Colonic mucosa (tissue), 4 donors: Measurements from ENCODE around the gene TUFT1. TPM values are rescaled to one million over a fixed set of nuclear protein-coding genes. Genes with fewer than 3 reads are reported as not detected.
"Not testable (repeated sequence)": the region's sequence is repeated elsewhere in the genome, so short reads cannot be mapped to it uniquely, and the experiment has no call there.

Experiments used
- DNase-seq: peaks from one replicate; pipeline ENCODE4 v3.0.0-alpha.2; 2020
- H3K27ac ChIP-seq: fragments of 200-600 bp; one replicate; pipeline ENCODE4 v1.8.0; 2021
- H3K27me3 ChIP-seq: fragments of 200-600 bp; one replicate; pipeline ENCODE4 v1.8.0; 2021
- H3K36me3 ChIP-seq: fragments of 200-600 bp; one replicate; pipeline ENCODE4 v1.8.0; 2021
- H3K4me1 ChIP-seq: fragments of 200-600 bp; one replicate; pipeline ENCODE4 v1.8.0; 2021; ENCODE audit warnings: mild to moderate bottlenecking
- H3K4me3 ChIP-seq: fragments of 200-600 bp; one replicate; pipeline ENCODE4 v1.8.0; 2021
- H3K9ac ChIP-seq, 2 donors: one replicate each; pipeline ENCODE4 v1.7.0; 2013; ENCODE audit warnings: control low read depth in 2 of 2, low read depth in 2 of 2, low read length in 2 of 2
- H3K9me3 ChIP-seq: fragments of 200-600 bp; one replicate; pipeline ENCODE4 v1.8.0; 2021
- CTCF ChIP-seq: fragments of 200-600 bp; IDR thresholded peaks from one replicate; pipeline ENCODE4 v1.8.0; 2022; ENCODE audit warnings: antibody characterized with exemption, mild to moderate bottlenecking
- intact Hi-C: fragments of 100-400 bp; cut with DNase I; formaldehyde crosslinking; loops from one replicate; pipeline ENCODE4 v1.14.1; 2022
- total RNA-seq, 2 donors: library from RNA; stranded (reverse); fragmentation: NEBNext Ultra II Directional in 1 of 2; extraction: Animal tissue kit (Norgen Biotek cat#: 25700) in 1 of 2; gene quantifications; one replicate each; pipeline ENCODE4 v1.2.1, GENCODE V29; 2021
- donor health status: healthy.
- donor health status: DM: no; HTN: no; CAD: no.
- donor health status: DM: no; HTN: no; CAD: no.

TUFT1 gene
- total RNA-seq, 2 donors from 2014 or later = 25.5 to 40.6 TPM

GRCh38 chr1:151585622-151586021 lies 45.5 kb downstream of the TUFT1 start:
- no peaks in the 10 kb centered on the region for H3K9me3 ChIP-seq
- no peak overlapping the region for H3K4me3 ChIP-seq
- no peaks in the 10 kb centered on the region for H3K36me3 ChIP-seq
- TF ChIP-seq CTCF = no peak
- H3K9ac ChIP-seq = peak overlapping the region in 1 of 2 donors; percentile 19
- DNase-seq = no peak
- no peak overlapping the region for H3K27ac ChIP-seq
- intact Hi-C loops = no loop called here
- no peaks in the 10 kb centered on the region for H3K4me1 ChIP-seq
- no peaks in the 10 kb centered on the region for H3K27me3 ChIP-seq

GRCh38 chr1:151590961-151591360 lies 50.9 kb downstream of the TUFT1 start:
- TF ChIP-seq CTCF = no peak
- DNase-seq = no peak
- H3K27me3 ChIP-seq = no peaks in the 10 kb centered on the region
- H3K9me3 ChIP-seq = no peaks in the 10 kb centered on the region
- intact Hi-C loops = loop anchor here (5.0 to 10.0 kb wide), 4 partner anchors 104 to 244 kb away; partner anchors contain the start of genes C2CD4D and RORC
- H3K36me3 ChIP-seq = no peaks in the 10 kb centered on the region
- H3K4me3 ChIP-seq = no peak overlapping the region
- H3K9ac ChIP-seq = no peak overlapping the region
- H3K4me1 ChIP-seq = no peaks in the 10 kb centered on the region
- no peak overlapping the region for H3K27ac ChIP-seq

GRCh38 chr1:151593730-151594129 lies 53.6 kb downstream of the TUFT1 start:
- no peak for DNase-seq
- Histone ChIP-seq H3K9me3 (no peaks in the 10 kb centered on the region), H3K27me3 (no peaks in the 10 kb centered on the region), H3K9ac (no peak overlapping the region), H3K27ac (no peak overlapping the region), H3K4me1 (no peaks in the 10 kb centered on the region), H3K4me3 (no peak overlapping the region), H3K36me3 (no peaks in the 10 kb centered on the region)
- intact Hi-C loops = loop anchor here (5.0 to 10.0 kb wide), 4 partner anchors 101 to 241 kb away; partner anchors contain the start of genes C2CD4D and RORC
- TF ChIP-seq CTCF = no peak

- Histone ChIP-seq H3K9me3 (no peaks in the 10 kb centered on the region), H3K4me1 (no peaks in the 10 kb centered on the region), H3K27ac (no peak overlapping the region), H3K27me3 (no peaks in the 10 kb centered on the region), H3K4me3 (no peak overlapping the region), H3K9ac (no peak overlapping the region), H3K36me3 (no peaks in the 10 kb centered on the region)
- peak; percentile 92 for TF ChIP-seq CTCF
- intact Hi-C loops = loop anchor here (5.0 to 10.0 kb wide), 4 partner anchors 101 to 241 kb away; partner anchors contain the start of genes C2CD4D and RORC
- DNase-seq = peak; percentile 87
Measured at GRCh38 chr1:151594143-151594625, 54.1 kb downstream of the TUFT1 start.

DNA sequence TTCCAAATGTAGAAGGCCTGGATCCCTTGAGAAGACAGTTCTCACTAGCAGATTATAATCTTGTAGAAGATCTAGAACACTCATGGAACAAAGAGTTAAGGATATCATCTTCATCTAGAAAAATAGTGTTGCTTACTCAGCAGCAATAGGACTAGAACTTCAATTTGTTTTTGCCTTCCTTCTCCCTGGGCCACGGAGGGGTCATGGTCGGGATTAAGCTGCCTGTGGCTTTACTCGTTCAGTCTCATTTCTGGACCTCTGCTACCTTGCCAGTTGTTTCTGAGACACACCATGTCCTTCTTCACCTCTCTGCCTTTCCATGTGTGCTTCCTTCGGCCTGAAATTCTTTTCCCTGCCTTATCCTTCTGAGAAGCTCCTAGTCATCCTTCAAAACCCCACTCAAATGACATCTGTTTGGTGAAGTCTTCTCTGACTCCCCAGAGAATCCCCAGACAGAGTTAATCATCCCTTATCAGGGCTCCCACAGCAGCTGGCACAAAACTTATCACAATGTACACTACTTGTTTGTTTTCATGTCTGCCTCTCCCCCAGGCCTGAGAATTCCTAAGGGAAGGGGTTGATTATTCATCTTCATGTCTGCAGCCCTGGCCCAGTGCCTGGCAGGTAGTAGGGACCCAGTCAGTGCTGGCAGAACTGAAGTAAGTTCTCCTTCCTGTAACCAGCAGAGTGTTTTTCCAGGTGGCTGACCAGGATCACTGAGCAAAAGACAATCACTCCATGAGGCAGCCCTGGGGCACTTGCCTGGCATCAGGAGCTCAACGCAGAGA lies 56.3 kb downstream of the TUFT1 start:
- H3K27me3 ChIP-seq = no peaks in the 10 kb centered on the region
- H3K4me1 ChIP-seq = no peaks in the 10 kb centered on the region
- no peaks in the 10 kb centered on the region for H3K36me3 ChIP-seq
- intact Hi-C loops = loop anchor here (10.0 kb wide), 3 partner anchors 98 to 238 kb away; partner anchors contain the start of genes C2CD4D and RORC
- DNase-seq = no peak
- H3K4me3 ChIP-seq = no peak overlapping the region
- H3K27ac ChIP-seq = no peak overlapping the region
- H3K9ac ChIP-seq = no peak overlapping the region
- TF ChIP-seq CTCF = no peak
- no peaks in the 10 kb centered on the region for H3K9me3 ChIP-seq

GRCh38 chr1:151602550-151602949 lies 62.4 kb downstream of the TUFT1 start:
- intact Hi-C loops = not testable (repeated sequence)

More at GRCh38 chr1:151602550-151602949, 62.4 kb downstream of the TUFT1 start:
- not testable (repeated sequence) for H3K27ac ChIP-seq, H3K27me3 ChIP-seq, H3K4me3 ChIP-seq, H3K36me3 ChIP-seq, H3K9ac ChIP-seq, H3K9me3 ChIP-seq, DNase-seq, H3K4me1 ChIP-seq
